GM13976 (cell line): ENCODE measurements around the gene SH3PXD2A.

ENCODE experiments used
- DNase-seq: peaks from one replicate; pipeline ENCODE4 v3.0.0; 2012; ENCODE audit warnings: low spot score
- CTCF ChIP-seq: IDR thresholded peaks from 2 replicates; pipeline ENCODE4 v1.5.1; 2012; ENCODE audit warnings: borderline replicate concordance, mild to moderate bottlenecking; ENCODE audit not compliant: insufficient read depth; ENCODE audit errors: extremely low read depth, missing control alignments, control extremely low read depth
- in situ Hi-C: fragments of 300-500 bp; cut with MboI; formaldehyde crosslinking; loops from one replicate; pipeline ENCODE4 v1.12.0; 2022; ENCODE audit warnings: low sequenced_read_pairs, mixed read lengths, inconsistent platforms; ENCODE audit not compliant: unreplicated experiment

The SH3PXD2A gene

GRCh38 chr10:103739039-103739764 is 116.2 kb downstream of the SH3PXD2A start:
- no peak for DNase-seq
- in situ Hi-C loops = no loop called here
- no peak for TF ChIP-seq CTCF

- in situ Hi-C loops = no loop called here
- DNase-seq = no peak
- TF ChIP-seq CTCF = no peak
Measured at GRCh38 chr10:103737735-103738367, 117.5 kb downstream of the SH3PXD2A start.

GRCh38 chr10:103736763-103737162 is 118.6 kb downstream of the SH3PXD2A start:
- in situ Hi-C loops = no loop called here
- DNase-seq = no peak
- no peak for TF ChIP-seq CTCF

- no peak for TF ChIP-seq CTCF
- no peak for DNase-seq
- in situ Hi-C loops = no loop called here
Measured at GRCh38 chr10:103736044-103736443, 119.3 kb downstream of the SH3PXD2A start.

- TF ChIP-seq CTCF = no peak
- DNase-seq = no peak
- in situ Hi-C loops = no loop called here
Measured at GRCh38 chr10:103734731-103735130, 120.6 kb downstream of the SH3PXD2A start.

GRCh38 chr10:103733045-103733419 is 122.3 kb downstream of the SH3PXD2A start:
- no peak for DNase-seq
- TF ChIP-seq CTCF = no peak
- in situ Hi-C loops = no loop called here
